HEK293 (cell line): ENCODE results near the gene CDC14A.

ENCODE experiments used
- EGR2 ChIP-seq: fragments of 450-650 bp; formaldehyde crosslinking; IDR thresholded peaks from 2 replicates; pipeline ENCODE4 v1.5.1; 2016; ENCODE audit warnings: low read depth, missing biosample characterization, missing genetic modification characterization
- FEZF1 ChIP-seq: fragments of 450-650 bp; formaldehyde crosslinking; IDR thresholded peaks from 2 replicates; pipeline ENCODE4 v1.5.1; 2016; ENCODE audit warnings: missing biosample characterization, missing genetic modification characterization
- INSM2 ChIP-seq: fragments of 450-650 bp; formaldehyde crosslinking; IDR thresholded peaks from 2 replicates; pipeline ENCODE4 v1.5.1; 2016; ENCODE audit warnings: missing biosample characterization, missing genetic modification characterization
- KLF16 ChIP-seq: fragments of 450-650 bp; formaldehyde crosslinking; IDR thresholded peaks from 2 replicates; pipeline ENCODE4 v1.5.1; 2017; ENCODE audit warnings: missing biosample characterization, missing genetic modification characterization
- MEIS1 ChIP-seq: sonication (generic); formaldehyde crosslinking; IDR thresholded peaks from 2 replicates; pipeline ENCODE4 v1.8.1; 2022; ENCODE audit warnings: missing genetic modification reagents, mild to moderate bottlenecking, borderline replicate concordance
- MZF1 ChIP-seq: fragments of 450-650 bp; formaldehyde crosslinking; IDR thresholded peaks from 2 replicates; pipeline ENCODE4 v1.5.1; 2017; ENCODE audit warnings: missing biosample characterization, missing genetic modification characterization, borderline replicate concordance
- PRDM10 ChIP-seq: fragments of 450-650 bp; formaldehyde crosslinking; IDR thresholded peaks from 2 replicates; pipeline ENCODE4 v1.5.1; 2016; ENCODE audit warnings: missing biosample characterization, missing genetic modification characterization
- RBAK ChIP-seq: fragments of 450-650 bp; formaldehyde crosslinking; IDR thresholded peaks from 2 replicates; pipeline ENCODE4 v1.5.1; 2016; ENCODE audit warnings: missing biosample characterization, missing genetic modification characterization
- ZBTB6 ChIP-seq: fragments of 450-650 bp; formaldehyde crosslinking; IDR thresholded peaks from 2 replicates; pipeline ENCODE4 v1.5.1; 2017; ENCODE audit warnings: missing biosample characterization, missing genetic modification characterization
- ZEB2 ChIP-seq: fragments of 450-650 bp; formaldehyde crosslinking; IDR thresholded peaks from 2 replicates; pipeline ENCODE4 v1.5.1; 2016; ENCODE audit warnings: missing biosample characterization, missing genetic modification characterization
- ZFP37 ChIP-seq: fragments of 450-650 bp; formaldehyde crosslinking; IDR thresholded peaks from 2 replicates; pipeline ENCODE4 v1.5.1; 2016; ENCODE audit warnings: missing biosample characterization, missing genetic modification characterization
- ZNF10 ChIP-seq: fragments of 450-650 bp; formaldehyde crosslinking; IDR thresholded peaks from 2 replicates; pipeline ENCODE4 v1.5.1; 2017; ENCODE audit warnings: missing biosample characterization, missing genetic modification characterization
- ZNF138 ChIP-seq: fragments of 450-650 bp; formaldehyde crosslinking; IDR thresholded peaks from 2 replicates; pipeline ENCODE4 v1.5.1; 2016; ENCODE audit warnings: missing biosample characterization, missing genetic modification characterization, borderline replicate concordance
- ZNF140 ChIP-seq: fragments of 450-650 bp; formaldehyde crosslinking; IDR thresholded peaks from 2 replicates; pipeline ENCODE4 v1.5.1; 2016; ENCODE audit warnings: missing biosample characterization, missing genetic modification characterization
- ZNF155 ChIP-seq: fragments of 450-650 bp; formaldehyde crosslinking; IDR thresholded peaks from 2 replicates; pipeline ENCODE4 v1.5.1; 2016; ENCODE audit warnings: missing biosample characterization, missing genetic modification characterization
- ZNF16 ChIP-seq: fragments of 450-650 bp; formaldehyde crosslinking; IDR thresholded peaks from 2 replicates; pipeline ENCODE4 v1.5.1; 2016; ENCODE audit warnings: low read depth, missing biosample characterization, missing genetic modification characterization
- ZNF184 ChIP-seq: fragments of 450-650 bp; IDR thresholded peaks from 2 replicates; pipeline ENCODE4 v1.5.1; 2018; ENCODE audit warnings: missing biosample characterization, mild to moderate bottlenecking, missing genetic modification characterization
- ZNF211 ChIP-seq: fragments of 450-650 bp; formaldehyde crosslinking; IDR thresholded peaks from 2 replicates; pipeline ENCODE4 v1.5.1; 2016; ENCODE audit warnings: low read depth, missing biosample characterization, missing genetic modification characterization
- ZNF23 ChIP-seq: fragments of 450-650 bp; formaldehyde crosslinking; IDR thresholded peaks from 2 replicates; pipeline ENCODE4 v1.5.1; 2016; ENCODE audit warnings: missing biosample characterization, missing genetic modification characterization, borderline replicate concordance
- ZNF239 ChIP-seq: fragments of 450-650 bp; formaldehyde crosslinking; IDR thresholded peaks from 2 replicates; pipeline ENCODE4 v1.5.1; 2016; ENCODE audit warnings: missing biosample characterization, missing genetic modification characterization
- ZNF24 ChIP-seq: fragments of 450-650 bp; formaldehyde crosslinking; IDR thresholded peaks from 2 replicates; pipeline ENCODE4 v1.5.1; 2016; ENCODE audit warnings: missing biosample characterization, missing genetic modification characterization
- ZNF350 ChIP-seq: fragments of 450-650 bp; formaldehyde crosslinking; IDR thresholded peaks from 2 replicates; pipeline ENCODE4 v1.5.0; 2017; ENCODE audit warnings: missing biosample characterization, mild to moderate bottlenecking, missing genetic modification characterization
- ZNF362 ChIP-seq: fragments of 450-650 bp; formaldehyde crosslinking; IDR thresholded peaks from 2 replicates; pipeline ENCODE4 v1.5.1; 2016; ENCODE audit warnings: missing biosample characterization, missing genetic modification characterization
- ZNF48 ChIP-seq: fragments of 450-650 bp; formaldehyde crosslinking; IDR thresholded peaks from 2 replicates; pipeline ENCODE4 v1.5.1; 2016; ENCODE audit warnings: missing biosample characterization, missing genetic modification characterization
- ZNF510 ChIP-seq: fragments of 450-650 bp; formaldehyde crosslinking; IDR thresholded peaks from 2 replicates; pipeline ENCODE4 v1.5.1; 2018; ENCODE audit warnings: mild to moderate bottlenecking, missing genetic modification characterization, missing biosample characterization; ENCODE audit not compliant: insufficient replicate concordance
- ZNF514 ChIP-seq: fragments of 450-650 bp; formaldehyde crosslinking; IDR thresholded peaks from 2 replicates; pipeline ENCODE4 v1.5.1; 2016; ENCODE audit warnings: missing biosample characterization, missing genetic modification characterization
- ZNF555 ChIP-seq: fragments of 450-650 bp; formaldehyde crosslinking; conservative IDR thresholded peaks from 2 replicates; pipeline ENCODE4 v1.5.1; 2017; ENCODE audit warnings: missing biosample characterization, mild to moderate bottlenecking, missing genetic modification characterization, inconsistent platforms
- ZNF610 ChIP-seq: fragments of 450-650 bp; formaldehyde crosslinking; IDR thresholded peaks from 2 replicates; pipeline ENCODE4 v1.5.1; 2016; ENCODE audit warnings: missing biosample characterization, missing genetic modification characterization, borderline replicate concordance
- ZNF639 ChIP-seq: fragments of 450-650 bp; formaldehyde crosslinking; IDR thresholded peaks from 2 replicates; pipeline ENCODE4 v1.5.1; 2016; ENCODE audit warnings: missing biosample characterization, missing genetic modification characterization
- ZNF670 ChIP-seq: fragments of 450-650 bp; formaldehyde crosslinking; IDR thresholded peaks from 2 replicates; pipeline ENCODE4 v1.5.1; 2016; ENCODE audit warnings: missing biosample characterization, missing genetic modification characterization, low read depth
- ZNF707 ChIP-seq: fragments of 450-650 bp; formaldehyde crosslinking; IDR thresholded peaks from 2 replicates; pipeline ENCODE4 v1.5.1; 2016; ENCODE audit warnings: missing biosample characterization, missing genetic modification characterization
- ZNF776 ChIP-seq: fragments of 450-650 bp; formaldehyde crosslinking; IDR thresholded peaks from 2 replicates; pipeline ENCODE4 v1.5.0; 2017; ENCODE audit warnings: missing biosample characterization, missing genetic modification characterization, borderline replicate concordance

CDC14A gene

GRCh38 chr1:100360790-100361510, 8.6 kb downstream of the CDC14A start (continued):
- TF ChIP-seq ZNF639 (no peak; the same call in 1 of the 2 replicates), ZNF555 (no peak), ZNF16 (tag by site-specific recombination) (no peak), RBAK (tag by site-specific recombination) (no peak), INSM2 (tag by site-specific recombination) (peak; percentile 48; the same call in 1 of the 2 replicates), ZNF707 (tag by site-specific recombination) (no peak), ZNF362 (tag by site-specific recombination) (0 out of 2 replicates have a peak, but pooled peaks have one; percentile 42), FEZF1 (tag by site-specific recombination) (peak; percentile 92), ZNF670 (tag by site-specific recombination) (no peak), ZNF140 (tag by site-specific recombination) (no peak), EGR2 (no peak), MEIS1 (CRISPR knock-in tag) (no peak), ZNF510 (tag by site-specific recombination) (no peak), ZEB2 (tag by site-specific recombination) (peak; percentile 48), ZNF155 (tag by site-specific recombination) (no peak), ZFP37 (no peak), ZNF10 (tag by site-specific recombination) (no peak), ZBTB6 (tag by site-specific recombination) (no peak), PRDM10 (tag by site-specific recombination) (peak; percentile 46; the same call in 1 of the 2 replicates), ZNF776 (no peak), ZNF23 (no peak), ZNF24 (0 out of 2 replicates have a peak, but pooled peaks have one; percentile 37), ZNF48 (no peak), ZNF138 (tag by site-specific recombination) (no peak), ZNF610 (0 out of 2 replicates have a peak, but pooled peaks have one; percentile 26), ZNF239 (no peak), ZNF211 (tag by site-specific recombination) (no peak), KLF16 (tag by site-specific recombination) (no peak), ZNF514 (no peak), ZNF184 (tag by site-specific recombination) (no peak), ZNF350 (no peak), MZF1 (tag by site-specific recombination) (peak; percentile 66; the same call in 1 of the 2 replicates)
